HG02678 (cell line): Measurements from ENCODE around the gene NSD1.
"Not testable (repeated sequence)": the region's sequence is repeated elsewhere in the genome, so short reads cannot be mapped to it uniquely, and the experiment has no call there.

Experiments used
- ATAC-seq: cut with Tn5 transposase; IDR thresholded peaks from one replicate; pipeline ENCODE4 v1.9.1; 2021; ENCODE audit warnings: mild to moderate bottlenecking, moderate library complexity; ENCODE audit not compliant: unreplicated experiment

The NSD1 gene

DNA sequence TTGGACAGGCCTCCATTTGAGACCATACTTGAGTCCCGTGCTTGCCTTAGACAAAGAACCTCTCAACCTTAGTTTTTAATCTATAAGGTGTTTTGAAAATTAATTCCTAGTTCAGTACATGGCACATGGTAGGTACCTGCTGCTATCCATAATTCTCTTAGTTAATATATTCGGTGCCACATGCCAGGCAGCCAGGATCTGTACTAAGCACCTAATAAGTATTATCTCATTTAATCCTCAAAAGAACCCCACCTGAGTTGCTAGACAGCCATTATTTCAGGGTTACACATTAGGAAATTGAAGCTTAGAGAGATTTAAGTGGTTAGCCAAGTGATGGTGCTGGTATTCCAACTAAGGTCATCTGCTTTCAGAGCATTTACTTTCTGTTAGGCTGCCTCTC is 29.9 kb downstream of the NSD1 start:
- ATAC-seq, result no peak

DNA sequence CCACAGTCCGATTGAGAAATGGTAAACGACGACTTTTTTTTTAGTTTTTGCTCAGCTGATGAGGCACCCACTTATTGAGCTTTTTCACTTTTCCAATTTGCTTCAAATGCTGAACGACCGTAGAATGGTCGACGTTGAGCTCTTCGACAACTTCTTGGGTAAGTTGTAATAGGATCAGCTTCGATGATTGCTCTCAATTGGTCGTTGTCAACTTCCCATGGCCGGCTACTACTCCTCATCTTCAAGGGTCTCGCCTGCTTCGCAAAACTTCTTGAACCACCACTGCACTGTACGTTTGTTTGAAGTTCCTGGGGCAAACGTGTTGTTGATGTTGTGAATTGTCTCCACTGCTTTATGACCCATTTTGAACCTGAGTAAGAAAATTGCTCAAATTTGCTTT is 35.7 kb downstream of the NSD1 start:
- ATAC-seq, result no peak

DNA sequence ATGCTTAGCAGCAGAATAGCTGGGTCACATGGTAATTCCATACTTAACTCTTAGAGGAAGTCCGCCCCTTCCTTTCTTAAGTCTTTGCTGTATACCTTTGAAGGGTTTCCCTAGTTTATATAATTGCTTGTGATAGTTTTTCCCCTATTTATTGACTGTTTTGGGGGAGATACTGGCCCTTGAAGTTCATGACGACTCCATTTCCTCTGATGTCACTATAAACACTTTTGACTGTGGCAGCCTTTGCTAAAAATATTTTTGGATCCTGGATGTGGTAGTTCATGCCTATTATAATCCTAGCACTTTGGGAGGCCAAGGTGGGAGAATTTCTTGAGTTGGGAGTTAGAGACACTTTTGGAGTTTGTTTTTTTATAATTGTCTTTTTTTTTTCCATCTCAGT is 38.4 kb downstream of the NSD1 start:
- ATAC-seq, result no peak

DNA sequence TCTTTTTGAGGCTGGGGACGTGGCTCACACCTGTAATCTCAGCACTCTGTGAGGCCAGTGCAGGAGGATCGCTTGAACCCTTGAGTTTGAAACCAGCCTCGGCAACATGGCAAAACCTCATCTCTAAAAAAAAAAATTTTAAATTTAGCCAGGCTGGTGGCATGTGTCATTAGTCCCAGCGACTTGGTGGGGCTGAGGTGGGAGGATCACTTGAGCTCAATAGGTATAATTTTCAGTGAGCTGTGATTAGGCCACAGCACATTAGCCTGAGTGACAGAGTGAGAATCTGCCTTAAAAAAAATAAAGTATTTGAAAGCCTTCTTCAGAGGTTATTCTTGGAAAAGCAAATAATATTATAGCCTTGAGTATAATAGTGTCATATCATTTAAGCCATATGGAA is 41.8 kb downstream of the NSD1 start:
- ATAC-seq, result no peak

DNA sequence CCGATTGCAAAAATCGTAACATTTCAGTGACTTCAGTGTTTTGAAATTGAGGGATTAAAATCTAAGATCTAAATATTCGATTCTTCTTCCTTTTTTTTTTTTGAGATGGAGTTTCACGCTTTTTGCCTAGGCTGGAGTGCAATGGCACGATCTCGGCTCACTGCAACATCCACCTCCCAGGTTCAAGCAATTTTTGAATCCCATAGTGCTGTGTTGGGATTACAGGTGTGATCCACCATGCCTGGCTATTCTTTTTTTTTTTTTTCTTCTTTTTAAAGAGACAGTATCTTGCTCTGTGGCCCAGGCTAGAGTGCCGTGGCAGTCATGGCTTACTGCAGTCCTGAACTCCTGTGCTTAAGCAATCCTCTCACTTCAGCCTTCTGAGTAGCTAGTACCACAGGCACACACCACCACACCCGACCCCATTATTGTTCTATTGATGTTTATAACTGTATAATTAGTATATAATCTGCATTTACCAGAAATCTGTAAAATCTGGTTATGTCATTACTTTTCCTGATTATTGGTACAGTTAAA is 42.7 kb downstream of the NSD1 start:
- no peak for ATAC-seq

DNA sequence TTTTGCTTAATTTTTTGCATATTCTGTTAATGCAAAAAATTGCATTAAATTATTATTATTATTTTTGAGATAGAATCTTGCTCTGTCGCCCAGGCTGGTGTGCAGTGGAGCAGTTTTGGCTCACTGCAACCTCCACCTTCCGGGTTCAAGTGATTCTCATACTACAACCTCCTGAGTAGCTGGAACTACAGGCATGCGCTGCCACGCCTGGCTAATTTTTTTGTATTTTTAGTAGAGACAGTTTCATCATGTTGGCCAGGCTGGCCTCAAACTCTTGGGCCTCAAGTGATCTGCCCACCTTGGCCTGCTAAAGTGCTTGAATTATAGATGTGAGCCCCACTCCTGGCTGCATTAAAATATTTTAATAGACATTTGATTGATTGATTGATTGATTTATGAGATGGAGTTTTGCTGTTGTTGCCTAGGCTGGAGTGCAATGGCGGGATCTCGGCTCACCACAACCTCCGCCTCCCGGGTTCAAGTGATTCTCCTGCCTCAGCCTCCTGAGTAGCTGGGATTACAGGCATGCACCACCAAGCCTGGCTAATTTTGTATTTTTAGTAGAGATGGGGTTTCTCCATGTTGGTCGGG is 44.4 kb downstream of the NSD1 start:
- ATAC-seq, result not testable (repeated sequence)

DNA sequence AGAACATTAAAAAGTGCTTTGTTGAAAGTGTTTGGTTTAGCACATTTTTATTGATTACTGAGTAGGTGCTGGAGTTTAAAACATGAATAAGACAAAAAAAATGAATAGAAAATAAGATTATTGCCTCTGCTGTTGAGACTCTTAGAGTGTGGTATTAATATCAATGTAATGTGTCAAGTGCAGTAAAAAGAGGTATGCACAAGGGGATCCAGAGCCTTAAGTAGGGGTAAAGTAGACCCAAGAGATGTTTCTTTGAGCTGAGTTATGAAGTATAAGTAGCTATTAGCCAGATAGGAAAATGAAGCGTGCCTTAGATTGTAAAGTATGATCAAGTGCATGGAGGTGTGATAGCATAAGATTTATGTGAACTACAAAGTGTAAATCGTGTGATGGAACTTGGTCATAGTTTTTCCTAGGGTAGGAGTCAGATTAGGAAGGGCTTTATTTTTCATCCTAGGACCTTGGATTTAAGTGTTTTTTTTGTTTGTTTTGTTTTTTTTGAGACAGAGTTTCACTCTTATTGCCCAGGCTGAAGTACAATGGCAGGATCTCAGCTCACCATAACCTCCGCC is 45.2 kb downstream of the NSD1 start:
- ATAC-seq, result no peak

DNA sequence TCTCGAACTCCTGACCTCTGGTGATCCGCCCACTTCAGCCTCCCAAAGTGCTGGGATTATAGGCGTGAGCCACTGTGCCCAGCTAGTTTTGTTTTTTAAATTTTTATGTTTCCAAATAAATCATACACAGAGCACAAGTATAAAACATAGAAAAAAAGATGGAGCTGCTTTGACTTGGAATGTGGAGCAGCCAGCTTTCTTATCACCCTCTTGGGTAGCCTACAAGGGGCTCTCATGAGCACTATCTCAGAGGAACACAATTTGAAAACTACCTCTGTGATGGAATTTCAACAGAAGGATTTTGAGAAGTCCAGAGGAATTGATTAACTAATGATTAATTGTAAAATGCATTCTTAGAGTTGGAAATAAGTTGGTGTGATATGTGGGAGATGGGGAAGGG is 45.9 kb downstream of the NSD1 start:
- no peak for ATAC-seq

DNA sequence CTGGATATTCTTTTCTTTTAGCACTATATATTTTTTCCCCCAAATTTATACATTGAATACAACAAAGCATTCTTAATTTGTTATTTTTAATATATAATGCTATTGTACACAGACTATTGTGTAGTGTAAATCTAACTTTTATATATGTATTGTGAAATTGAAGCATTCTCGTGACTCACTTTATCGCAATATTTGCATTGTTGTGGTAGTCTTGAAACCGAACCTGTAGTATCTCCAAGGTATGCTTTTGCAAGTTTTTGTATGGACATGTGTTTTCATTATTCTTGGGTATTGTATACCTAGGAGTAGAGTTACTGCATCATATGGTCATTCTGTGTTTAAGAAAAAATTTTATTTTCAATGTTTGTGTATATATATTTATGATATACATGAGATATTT is 49.6 kb downstream of the NSD1 start:
- ATAC-seq, result no peak

DNA sequence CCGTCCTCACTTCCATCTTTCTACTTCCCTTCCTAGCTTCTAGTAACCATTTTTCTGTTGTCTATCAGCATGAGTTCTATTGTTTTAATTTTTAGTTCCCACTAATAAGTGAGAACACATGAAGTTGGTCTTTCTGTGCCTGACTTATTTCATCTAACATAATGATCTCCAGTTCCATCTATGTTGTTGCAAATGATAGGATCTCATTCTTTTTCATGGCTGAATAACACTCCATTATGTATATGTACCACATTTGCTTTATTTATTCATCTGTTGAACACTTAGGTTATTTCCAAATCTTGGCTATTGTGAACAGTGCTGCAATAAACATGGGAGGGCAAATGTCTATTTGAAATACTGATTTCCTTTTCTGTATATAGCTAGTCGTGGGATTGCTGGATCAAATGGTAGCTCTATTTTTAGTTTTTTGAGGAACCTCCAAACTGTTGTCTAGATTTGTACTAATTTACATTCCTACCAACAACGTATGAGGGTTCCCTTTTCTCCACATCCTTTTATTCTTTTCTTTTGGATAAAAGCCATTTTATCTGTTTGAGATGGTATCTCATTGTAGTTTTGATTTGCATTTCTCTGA is 50.3 kb downstream of the NSD1 start:
- ATAC-seq, result no peak

DNA sequence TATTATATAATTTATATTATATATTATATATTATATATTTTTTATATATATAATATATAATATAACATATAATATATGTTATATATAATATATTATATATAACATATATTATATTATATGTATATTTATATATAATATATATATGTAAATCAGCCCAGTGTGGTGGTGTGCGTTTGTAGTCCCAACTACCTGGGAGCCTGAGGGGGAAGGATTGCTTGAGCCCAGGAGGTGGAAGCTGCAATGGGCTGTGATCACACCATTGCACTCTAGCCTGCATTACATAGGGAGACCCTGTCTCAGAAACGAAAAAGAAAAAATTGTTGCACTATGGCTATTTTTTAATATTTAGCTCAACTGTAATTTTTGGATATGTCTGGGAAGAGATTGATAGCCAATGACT is 52.4 kb downstream of the NSD1 start:
- ATAC-seq, result no peak

DNA sequence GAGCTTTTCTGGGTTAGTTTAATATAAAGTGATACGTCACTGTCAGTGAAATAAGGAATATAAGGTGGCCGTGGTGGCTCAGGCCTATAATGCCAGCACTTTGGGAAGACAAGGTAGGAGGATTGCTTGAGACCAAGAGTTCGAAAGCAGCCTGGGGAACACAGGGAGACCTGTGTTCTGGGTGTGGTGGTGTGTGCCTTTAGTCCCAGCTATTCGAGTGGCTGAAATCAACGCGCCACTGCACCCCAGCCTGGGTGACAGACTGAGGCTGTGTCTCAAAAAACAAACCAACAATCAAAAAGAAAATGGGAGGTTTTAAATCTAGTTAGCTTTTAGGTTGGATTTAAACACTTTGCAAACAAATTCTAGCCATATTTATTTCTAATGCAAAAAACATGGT is 53.1 kb downstream of the NSD1 start:
- no peak for ATAC-seq

DNA sequence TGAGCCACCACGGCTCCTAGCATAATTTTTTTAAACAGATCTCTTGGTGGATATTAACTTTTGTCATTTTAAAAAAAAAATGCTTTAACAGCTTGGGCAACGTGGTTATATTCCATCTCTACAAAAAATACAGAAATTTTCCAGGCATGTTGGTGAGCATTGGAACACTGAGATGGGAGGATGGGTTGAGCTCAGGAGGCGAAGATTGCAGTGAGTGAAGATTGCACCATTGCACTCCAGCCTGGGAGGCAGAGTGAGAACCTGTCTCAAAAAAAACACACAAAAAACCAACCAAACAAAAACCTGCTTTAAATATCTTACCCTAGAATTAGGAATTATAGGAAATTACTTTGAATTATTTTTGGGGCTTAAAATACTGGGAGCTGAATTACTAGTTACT is 55.2 kb downstream of the NSD1 start:
- ATAC-seq, result no peak

DNA sequence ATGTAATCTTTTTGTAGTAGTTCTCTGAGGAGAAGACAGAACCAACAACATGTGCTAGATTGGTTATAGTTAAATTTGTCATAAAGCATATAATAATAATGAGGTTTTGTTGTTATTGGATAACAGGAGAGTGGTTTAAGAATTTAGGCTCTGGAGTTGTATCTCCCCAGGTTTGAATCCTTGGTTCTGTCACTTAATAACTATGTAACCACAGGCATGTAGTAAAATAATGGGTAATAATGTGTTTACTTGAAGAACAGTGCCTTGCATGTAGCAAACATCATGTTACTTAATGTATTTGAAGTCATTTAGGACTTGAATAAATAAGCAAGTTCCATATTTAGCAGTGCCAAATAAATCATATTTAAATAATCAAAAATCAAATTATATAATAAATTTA is 55.8 kb downstream of the NSD1 start:
- no peak for ATAC-seq

DNA sequence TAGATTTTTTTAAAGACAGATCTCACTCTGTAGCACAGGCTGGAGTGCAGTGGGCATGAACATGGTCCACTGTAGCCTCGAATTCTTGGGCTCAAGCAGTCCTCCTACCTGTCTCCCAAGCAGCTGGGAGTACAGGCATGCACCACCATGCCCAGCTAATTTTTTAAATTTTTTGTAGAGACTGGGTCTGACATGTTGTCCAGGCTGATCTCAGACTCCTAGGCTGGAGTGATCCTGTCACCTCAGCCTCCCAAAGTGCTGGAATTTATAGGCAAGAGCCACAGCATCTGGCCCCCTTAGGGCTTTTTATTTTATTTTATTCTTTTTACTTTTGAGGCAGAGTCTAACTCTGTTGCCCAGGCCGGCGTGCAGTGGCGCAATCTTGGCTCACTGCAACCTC is 56.4 kb downstream of the NSD1 start:
- no peak for ATAC-seq

DNA sequence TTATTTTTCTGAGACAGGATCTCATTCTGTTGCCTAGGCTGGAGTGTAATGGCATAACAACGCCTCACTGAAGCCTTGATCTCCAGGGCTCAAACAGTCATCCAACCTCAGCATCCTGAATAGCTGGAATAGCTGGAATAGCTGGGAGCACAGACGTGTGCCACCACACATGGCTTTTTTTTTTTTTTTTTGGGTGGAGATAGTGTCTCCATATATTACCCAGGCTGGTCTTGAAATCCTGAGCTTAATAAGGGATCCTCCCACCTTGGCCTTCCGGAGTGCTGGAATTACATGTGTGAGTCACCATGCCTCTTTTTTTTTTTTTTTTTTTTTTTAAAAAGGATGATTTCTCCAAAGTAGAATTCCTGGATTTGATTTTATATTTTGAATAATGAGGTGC is 60.7 kb downstream of the NSD1 start:
- no peak for ATAC-seq

DNA sequence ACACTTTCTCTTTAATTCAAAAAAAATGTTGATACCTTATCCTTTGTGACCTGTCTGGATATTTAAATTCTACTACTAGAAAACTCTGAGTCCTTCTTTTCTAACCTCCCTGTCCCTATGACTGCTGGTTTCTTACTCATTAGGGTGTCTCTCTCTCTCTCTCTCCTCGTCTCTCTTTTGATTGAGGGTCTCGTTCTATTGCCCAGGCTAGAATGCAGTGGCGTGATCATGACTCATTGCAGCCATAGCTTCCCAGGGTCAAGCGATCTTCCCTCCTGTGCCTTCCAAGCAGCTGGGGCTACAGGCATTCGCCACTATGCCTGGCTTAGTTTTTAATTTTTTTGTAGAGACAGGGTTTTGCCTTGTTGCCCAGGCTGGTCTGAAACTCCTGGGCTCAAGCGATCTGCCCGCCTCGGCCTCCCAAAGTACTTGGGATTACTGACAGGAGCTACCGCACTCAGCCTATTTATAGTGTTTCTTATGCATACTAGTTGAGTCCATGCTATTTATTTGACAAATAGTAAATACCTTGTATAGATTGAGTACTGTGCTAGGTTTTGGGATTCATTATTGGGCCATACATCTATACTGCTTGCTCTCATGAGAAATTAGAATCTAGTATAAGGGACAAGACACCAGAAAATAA is 61.9 kb downstream of the NSD1 start:
- ATAC-seq, result no peak

DNA sequence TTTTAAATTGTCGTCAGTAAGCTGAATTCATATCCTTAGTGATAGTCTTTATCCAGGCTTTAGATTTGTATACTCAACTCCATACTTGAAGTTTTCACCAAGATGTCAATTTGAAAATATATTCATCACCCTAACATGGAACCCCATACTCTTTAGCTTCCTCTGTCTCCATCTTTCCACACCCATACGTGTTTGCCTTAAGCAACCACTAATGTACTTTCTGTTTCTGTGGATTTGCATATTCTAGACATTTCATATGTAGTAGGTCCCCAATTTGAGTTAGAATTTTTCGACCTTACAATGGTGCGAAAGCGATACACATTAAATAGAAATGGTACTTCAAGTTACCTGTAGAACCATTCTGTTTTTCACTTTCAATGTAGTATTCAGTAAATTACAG is 65.2 kb downstream of the NSD1 start:
- ATAC-seq, result no peak

DNA sequence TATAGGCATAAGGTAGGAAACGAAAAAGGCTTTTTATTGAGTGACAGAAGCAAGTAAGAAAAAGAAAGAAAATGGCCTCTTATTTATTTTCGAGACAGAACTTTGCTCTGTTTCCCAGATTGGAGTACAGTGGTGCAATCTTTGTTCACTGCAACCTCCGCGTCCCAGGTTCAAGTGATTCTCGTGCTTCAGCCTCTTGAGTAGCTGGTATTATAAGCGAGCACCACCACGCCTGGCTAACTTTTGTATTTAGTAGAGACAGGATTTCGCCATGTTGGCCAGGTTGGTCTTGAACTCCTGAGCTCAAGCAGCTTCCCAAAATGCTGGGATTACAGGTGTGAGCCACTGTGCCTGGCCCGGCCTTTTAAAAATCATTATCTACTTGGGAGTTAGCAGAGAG is 70.7 kb downstream of the NSD1 start:
- no peak for ATAC-seq

DNA sequence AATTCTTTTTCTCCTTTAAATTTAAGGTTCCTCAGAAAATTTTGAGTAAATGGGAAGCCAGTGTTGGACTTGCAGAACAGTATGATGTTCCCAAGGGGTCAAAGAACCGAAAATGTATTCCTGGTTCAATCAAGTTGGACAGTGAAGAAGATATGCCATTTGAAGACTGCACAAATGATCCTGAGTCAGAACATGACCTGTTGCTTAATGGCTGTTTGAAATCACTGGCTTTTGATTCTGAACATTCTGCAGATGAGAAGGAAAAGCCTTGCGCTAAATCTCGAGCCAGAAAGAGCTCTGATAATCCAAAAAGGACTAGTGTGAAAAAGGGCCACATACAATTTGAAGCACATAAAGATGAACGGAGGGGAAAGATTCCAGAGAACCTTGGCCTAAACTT is 76.0 kb downstream of the NSD1 start:
- no peak for ATAC-seq

DNA sequence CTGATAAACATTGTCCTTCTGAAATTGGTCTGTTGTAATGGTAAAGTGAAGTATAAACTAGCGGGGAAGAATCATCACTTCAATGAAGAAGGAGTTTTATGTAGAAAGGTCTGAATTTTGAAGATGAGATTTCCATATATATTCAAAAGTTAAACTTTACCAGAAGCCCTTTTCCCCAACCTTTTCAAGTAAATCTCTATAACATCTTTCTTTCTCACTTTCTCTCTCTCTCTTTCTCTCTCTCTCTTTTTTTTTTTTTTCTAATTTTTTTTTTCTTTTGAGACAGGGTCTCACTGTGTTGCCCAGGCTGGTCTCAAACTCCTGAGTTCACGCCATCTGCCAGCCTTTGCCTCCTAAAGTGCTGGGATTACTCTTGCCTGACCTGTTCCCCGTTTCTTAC is 78.7 kb downstream of the NSD1 start:
- ATAC-seq, result no peak

DNA sequence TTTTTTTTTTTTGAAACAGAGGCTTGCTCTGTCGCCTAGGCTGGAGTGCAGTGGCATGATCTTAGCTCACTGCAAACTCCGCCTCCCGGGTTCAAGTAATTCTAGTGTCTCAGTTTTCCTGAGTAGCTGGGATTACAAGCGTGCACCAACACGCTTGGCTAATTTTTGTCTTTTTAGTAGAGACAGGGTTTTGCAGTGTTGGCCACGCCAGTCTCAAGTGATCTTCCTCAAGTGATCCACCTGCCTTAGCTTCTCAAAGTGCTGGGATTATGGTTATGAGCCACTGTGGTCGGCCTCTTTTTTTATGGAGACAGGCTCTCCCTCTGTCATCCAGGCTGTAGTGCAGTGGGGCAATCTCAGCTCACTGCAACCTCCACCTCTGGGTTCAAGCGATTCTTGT is 87.0 kb downstream of the NSD1 start:
- ATAC-seq, result no peak
